Colonic mucosa (tissue), 4 donors: Measurements from ENCODE around the gene ANKEF1. TPM values are rescaled to one million over a fixed set of nuclear protein-coding genes. Genes with fewer than 3 reads are reported as not detected.

ENCODE experiments used
- DNase-seq: peaks from one replicate; pipeline ENCODE4 v3.0.0-alpha.2; 2020
- H3K27ac ChIP-seq: fragments of 200-600 bp; one replicate; pipeline ENCODE4 v1.8.0; 2021
- H3K27me3 ChIP-seq: fragments of 200-600 bp; one replicate; pipeline ENCODE4 v1.8.0; 2021
- H3K36me3 ChIP-seq: fragments of 200-600 bp; one replicate; pipeline ENCODE4 v1.8.0; 2021
- H3K4me1 ChIP-seq: fragments of 200-600 bp; one replicate; pipeline ENCODE4 v1.8.0; 2021; ENCODE audit warnings: mild to moderate bottlenecking
- H3K4me3 ChIP-seq: fragments of 200-600 bp; one replicate; pipeline ENCODE4 v1.8.0; 2021
- H3K9ac ChIP-seq, 2 donors: one replicate each; pipeline ENCODE4 v1.7.0; 2013; ENCODE audit warnings: control low read depth in 2 of 2, low read depth in 2 of 2, low read length in 2 of 2
- H3K9me3 ChIP-seq: fragments of 200-600 bp; one replicate; pipeline ENCODE4 v1.8.0; 2021
- intact Hi-C: fragments of 100-400 bp; cut with DNase I; formaldehyde crosslinking; loops from one replicate; pipeline ENCODE4 v1.14.1; 2022
- total RNA-seq, 2 donors: library from RNA; stranded (reverse); fragmentation: NEBNext Ultra II Directional in 1 of 2; extraction: Animal tissue kit (Norgen Biotek cat#: 25700) in 1 of 2; gene quantifications; one replicate each; pipeline ENCODE4 v1.2.1, GENCODE V29; 2021
- TF ChIP-seq, protein P1 (sequence below): fragments of 200-600 bp; IDR thresholded peaks from one replicate; pipeline ENCODE4 v1.8.0; 2022; ENCODE audit warnings: antibody characterized with exemption, mild to moderate bottlenecking
- donor health status: healthy.
- donor health status: DM: no; HTN: no; CAD: no.
- donor health status: DM: no; HTN: no; CAD: no.

The ANKEF1 gene
- total RNA-seq, 2 donors from 2014 or later, result 4.8 to 9.2 TPM

GRCh38 chr20:10004900-10005299 lies 29.9 kb upstream of the ANKEF1 start:
- H3K4me1 ChIP-seq, result no peaks in the 10 kb centered on the region
- intact Hi-C loops, result no loop called here
- no peaks in the 10 kb centered on the region for H3K9me3 ChIP-seq
- H3K36me3 ChIP-seq, result no peaks in the 10 kb centered on the region
- H3K27ac ChIP-seq, result no peak overlapping the region
- no peak overlapping the region for H3K9ac ChIP-seq
- H3K4me3 ChIP-seq, result no peak overlapping the region
- H3K27me3 ChIP-seq, result no peaks in the 10 kb centered on the region
- no peak for DNase-seq
- TF ChIP-seq, protein P1, sequence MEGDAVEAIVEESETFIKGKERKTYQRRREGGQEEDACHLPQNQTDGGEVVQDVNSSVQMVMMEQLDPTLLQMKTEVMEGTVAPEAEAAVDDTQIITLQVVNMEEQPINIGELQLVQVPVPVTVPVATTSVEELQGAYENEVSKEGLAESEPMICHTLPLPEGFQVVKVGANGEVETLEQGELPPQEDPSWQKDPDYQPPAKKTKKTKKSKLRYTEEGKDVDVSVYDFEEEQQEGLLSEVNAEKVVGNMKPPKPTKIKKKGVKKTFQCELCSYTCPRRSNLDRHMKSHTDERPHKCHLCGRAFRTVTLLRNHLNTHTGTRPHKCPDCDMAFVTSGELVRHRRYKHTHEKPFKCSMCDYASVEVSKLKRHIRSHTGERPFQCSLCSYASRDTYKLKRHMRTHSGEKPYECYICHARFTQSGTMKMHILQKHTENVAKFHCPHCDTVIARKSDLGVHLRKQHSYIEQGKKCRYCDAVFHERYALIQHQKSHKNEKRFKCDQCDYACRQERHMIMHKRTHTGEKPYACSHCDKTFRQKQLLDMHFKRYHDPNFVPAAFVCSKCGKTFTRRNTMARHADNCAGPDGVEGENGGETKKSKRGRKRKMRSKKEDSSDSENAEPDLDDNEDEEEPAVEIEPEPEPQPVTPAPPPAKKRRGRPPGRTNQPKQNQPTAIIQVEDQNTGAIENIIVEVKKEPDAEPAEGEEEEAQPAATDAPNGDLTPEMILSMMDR, result no peak

GRCh38 chr20:10005885-10006284 lies 28.9 kb upstream of the ANKEF1 start:
- Histone ChIP-seq H3K4me3 (no peak overlapping the region), H3K4me1 (no peaks in the 10 kb centered on the region), H3K27me3 (no peaks in the 10 kb centered on the region), H3K9me3 (no peaks in the 10 kb centered on the region), H3K36me3 (no peaks in the 10 kb centered on the region), H3K27ac (no peak overlapping the region), H3K9ac (no peak overlapping the region)
- TF ChIP-seq, protein P1, result no peak
- intact Hi-C loops, result no loop called here
- no peak for DNase-seq

DNA sequence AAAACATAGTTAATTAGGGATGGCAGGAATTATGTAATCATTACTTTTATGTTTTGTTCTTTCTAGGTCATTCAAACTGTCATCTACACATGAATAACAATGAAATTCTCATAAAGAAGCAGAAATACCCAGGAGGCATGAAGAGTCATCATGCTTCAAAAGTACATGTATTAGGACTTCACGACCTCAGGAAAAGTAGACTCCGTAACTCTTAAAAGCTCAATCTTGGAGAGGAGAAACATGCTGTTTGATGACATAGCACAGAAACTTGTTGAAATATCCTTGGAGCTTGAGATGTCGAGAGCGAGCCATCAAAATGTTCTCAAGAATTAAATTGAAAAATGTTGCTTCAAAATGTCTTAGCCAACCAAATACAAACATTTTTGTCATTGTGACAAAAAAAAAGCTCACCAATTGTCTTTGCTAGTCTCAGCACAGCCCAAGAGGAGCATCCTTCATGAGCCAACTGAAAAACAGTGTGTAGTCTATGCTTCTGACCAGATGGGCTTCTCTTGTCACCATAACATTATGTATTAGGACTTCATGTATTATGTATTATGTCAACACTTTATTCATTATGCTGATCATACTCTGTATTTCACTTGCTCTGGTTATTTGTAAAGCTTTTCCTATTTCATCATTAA lies 28.2 kb upstream of the ANKEF1 start:
- H3K27me3 ChIP-seq, result no peaks in the 10 kb centered on the region
- H3K4me3 ChIP-seq, result no peak overlapping the region
- H3K27ac ChIP-seq, result no peak overlapping the region
- H3K9ac ChIP-seq, result no peak overlapping the region
- no peaks in the 10 kb centered on the region for H3K9me3 ChIP-seq
- TF ChIP-seq, protein P1, result no peak
- intact Hi-C loops, result no loop called here
- no peaks in the 10 kb centered on the region for H3K36me3 ChIP-seq
- DNase-seq, result no peak
- no peaks in the 10 kb centered on the region for H3K4me1 ChIP-seq

DNA sequence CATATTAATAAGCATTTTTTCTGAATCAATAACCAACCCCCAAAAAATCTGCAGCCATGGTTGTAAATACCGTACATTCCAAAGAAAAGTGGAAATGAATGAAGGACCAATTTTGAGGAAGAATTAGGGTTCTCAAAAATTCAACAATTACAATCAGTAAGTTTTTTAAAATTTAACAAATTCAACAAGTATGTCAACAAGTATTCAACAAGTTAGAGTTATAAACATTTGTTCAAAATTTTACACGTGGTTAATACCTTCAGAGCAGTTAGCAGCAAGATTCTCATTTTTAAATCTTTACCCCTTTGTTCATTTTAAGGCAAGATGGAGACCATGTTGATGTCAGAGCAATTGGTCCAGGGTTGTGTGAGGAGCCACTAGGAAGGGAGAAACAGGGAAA lies 27.6 kb upstream of the ANKEF1 start:
- Histone ChIP-seq H3K9ac (no peak overlapping the region), H3K4me1 (no peaks in the 10 kb centered on the region), H3K9me3 (no peaks in the 10 kb centered on the region), H3K27ac (no peak overlapping the region), H3K4me3 (no peak overlapping the region), H3K36me3 (no peaks in the 10 kb centered on the region), H3K27me3 (no peaks in the 10 kb centered on the region)
- TF ChIP-seq, protein P1, result no peak
- no peak for DNase-seq
- intact Hi-C loops, result no loop called here

DNA sequence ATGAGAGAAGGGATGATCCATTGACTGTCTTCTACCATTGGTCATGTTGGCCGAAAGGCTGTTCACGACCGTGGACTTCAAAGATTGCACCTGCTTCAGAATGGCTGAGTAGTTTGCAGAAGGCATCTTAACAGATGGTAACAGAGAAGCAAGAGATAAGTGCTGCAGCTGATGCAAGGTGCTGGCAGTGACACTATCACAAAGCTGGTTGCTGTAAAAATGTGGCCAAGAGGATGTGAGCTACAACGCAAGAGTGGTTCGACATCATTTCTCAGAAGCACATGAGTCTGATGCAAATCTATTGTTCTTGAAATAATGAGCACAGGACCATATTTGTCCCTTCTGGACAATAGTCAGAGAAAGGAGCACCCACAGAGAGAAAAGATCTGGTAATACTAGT lies 27.0 kb upstream of the ANKEF1 start:
- Histone ChIP-seq H3K9me3 (no peaks in the 10 kb centered on the region), H3K36me3 (no peaks in the 10 kb centered on the region), H3K27me3 (no peaks in the 10 kb centered on the region), H3K4me3 (no peak overlapping the region), H3K9ac (no peak overlapping the region), H3K4me1 (no peaks in the 10 kb centered on the region), H3K27ac (no peak overlapping the region)
- intact Hi-C loops, result no loop called here
- no peak for DNase-seq
- TF ChIP-seq, protein P1, result no peak
